ENCODE data around the gene BHMT2.
A peak's percentile ranks its signal among the peaks of the same experiment; 100 is the strongest.

BHMT2 gene, protein sequence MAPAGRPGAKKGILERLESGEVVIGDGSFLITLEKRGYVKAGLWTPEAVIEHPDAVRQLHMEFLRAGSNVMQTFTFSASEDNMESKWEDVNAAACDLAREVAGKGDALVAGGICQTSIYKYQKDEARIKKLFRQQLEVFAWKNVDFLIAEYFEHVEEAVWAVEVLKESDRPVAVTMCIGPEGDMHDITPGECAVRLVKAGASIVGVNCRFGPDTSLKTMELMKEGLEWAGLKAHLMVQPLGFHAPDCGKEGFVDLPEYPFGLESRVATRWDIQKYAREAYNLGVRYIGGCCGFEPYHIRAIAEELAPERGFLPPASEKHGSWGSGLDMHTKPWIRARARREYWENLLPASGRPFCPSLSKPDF

DNA sequence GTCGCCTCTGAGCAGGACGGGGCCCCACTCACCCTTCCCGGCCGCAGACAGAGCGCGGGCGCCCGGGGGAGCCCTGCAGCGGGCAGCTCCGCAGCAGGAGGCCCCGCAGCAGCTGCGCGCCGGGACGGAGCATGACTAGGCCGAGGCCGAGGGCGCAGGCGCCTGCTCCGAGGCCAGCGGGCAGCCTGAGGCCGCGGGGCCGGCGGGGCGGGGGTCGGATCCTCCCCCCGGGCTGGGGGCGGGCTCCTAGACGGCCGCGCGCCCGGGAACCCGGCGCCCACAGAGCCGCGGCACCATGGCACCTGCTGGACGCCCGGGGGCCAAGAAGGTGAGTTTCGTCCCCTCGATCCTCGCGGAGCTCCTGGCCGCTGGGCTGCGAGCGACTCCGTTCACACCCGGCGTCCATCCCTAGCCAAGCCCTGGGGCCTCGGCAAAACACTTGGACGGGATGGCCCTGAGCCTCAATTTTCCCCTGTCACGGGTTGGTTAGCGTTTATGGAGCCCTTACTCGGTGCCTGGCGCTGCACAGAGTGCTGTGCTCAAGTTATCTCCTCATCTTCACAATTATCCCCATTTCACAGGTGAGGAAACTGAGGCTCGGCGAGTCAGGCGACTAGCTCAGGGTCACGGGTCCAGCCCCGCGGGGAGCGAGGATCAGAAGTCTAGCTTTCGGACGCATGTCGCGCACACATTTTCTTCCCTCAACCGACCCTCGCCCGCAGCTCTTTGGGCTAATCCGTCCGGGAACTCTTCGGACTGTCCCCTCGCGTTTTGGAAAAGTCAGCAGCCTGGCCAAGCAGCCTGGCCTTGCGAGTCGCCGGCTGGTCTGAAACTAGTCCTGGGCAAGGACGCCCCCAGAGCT is at the start of gene BHMT2, which contains the start of gene DMGDH:
Gene BHMT2, plus strand, starts transcription at position 280 of the 862 bp plus-strand sequence. Its CDS starts 16 bp downstream, at position 296.
Gene DMGDH, minus strand, starts transcription at position 187 of the 862 bp plus-strand sequence. Its CDS starts 54 bp downstream, at position 133.
- Mint-ChIP-seq H3K36me3 (peaks cover 2% of the 10 kb centered on the region), H3K27ac (no peak within 1 kb of the TSS), H3K9me3 (peaks cover 1% of the 10 kb centered on the region), H3K27me3 (peaks cover 15% of the 10 kb centered on the region), H3K4me3 (no peak within 1 kb of the TSS), H3K4me1 (no peaks in the 10 kb centered on the region)
- ATAC-seq (ENCODE audit: low read depth) (no peak), DNase-seq (ENCODE audit: low spot score in 2 of 2) (no peak)

DNA sequence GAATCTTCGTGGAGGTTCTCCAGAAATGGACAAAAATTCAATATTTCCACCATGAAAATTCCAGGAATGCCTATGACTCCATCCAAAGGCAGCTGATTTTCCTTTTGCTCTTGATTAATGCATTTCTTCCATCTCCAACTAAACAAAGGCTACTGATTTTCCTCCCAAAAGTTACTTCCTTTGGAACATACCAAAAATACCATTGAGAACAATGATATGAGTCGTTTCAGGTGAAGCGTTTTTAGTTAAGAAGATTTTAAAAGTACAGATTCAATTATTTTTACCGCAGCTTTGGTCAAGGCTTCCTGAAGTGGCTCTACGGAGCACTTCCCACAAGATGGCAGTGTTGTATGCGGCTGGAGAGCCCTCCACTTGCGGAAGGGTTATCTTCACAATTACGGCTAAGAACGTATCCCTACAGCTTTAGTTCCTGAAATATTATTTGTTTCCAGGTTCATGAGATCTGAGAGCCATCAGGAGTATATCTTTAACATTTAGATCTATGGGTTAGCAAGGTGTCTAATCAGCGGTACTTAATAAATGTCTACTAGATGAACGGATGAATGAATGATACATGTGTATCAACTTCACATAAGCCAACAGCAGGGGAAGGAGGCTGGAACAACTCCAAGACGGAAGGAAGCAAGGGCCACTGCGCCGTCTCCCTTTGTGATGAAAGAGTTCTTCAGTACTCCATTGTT is 48.6 kb upstream of the BHMT2 start:
- Mint-ChIP-seq H3K9me3 (no peaks in the 10 kb centered on the region), H3K36me3 (no peaks in the 10 kb centered on the region), H3K27ac (no peak overlapping the region), H3K4me1 (peaks cover 10% of the 10 kb centered on the region), H3K4me3 (peak overlapping the region; percentile 21), H3K27me3 (peaks cover 11% of the 10 kb centered on the region)
- ATAC-seq (ENCODE audit: low read depth) (peak; percentile 67), DNase-seq (ENCODE audit: low spot score in 2 of 2) (peak; percentile 10 to 25)

DNA sequence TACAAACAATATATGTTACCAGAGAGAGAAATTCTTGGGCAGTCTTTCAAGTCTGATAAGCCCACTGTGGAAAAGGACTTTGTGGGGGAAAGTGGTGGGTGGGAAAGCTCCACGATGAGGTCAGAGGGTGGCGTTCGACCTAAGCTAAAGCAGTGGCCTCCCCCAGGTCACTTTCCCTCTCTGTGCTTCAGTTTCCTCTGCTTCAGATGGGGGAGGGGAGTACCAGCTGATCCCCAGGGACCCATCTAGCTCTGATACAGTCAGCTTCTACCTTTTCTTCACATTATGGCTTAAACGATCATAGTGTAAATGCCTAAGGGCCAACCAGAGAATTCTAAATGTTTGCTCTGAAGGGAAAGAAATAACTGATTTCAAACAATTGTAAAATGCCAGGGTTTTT is 47.8 kb upstream of the BHMT2 start:
- Mint-ChIP-seq H3K4me1 (peaks cover 10% of the 10 kb centered on the region), H3K4me3 (no peak overlapping the region), H3K9me3 (no peaks in the 10 kb centered on the region), H3K36me3 (no peaks in the 10 kb centered on the region), H3K27ac (no peak overlapping the region), H3K27me3 (peaks cover 11% of the 10 kb centered on the region)
- ATAC-seq (ENCODE audit: low read depth) (no peak), DNase-seq (ENCODE audit: low spot score in 2 of 2) (no peak)

DNA sequence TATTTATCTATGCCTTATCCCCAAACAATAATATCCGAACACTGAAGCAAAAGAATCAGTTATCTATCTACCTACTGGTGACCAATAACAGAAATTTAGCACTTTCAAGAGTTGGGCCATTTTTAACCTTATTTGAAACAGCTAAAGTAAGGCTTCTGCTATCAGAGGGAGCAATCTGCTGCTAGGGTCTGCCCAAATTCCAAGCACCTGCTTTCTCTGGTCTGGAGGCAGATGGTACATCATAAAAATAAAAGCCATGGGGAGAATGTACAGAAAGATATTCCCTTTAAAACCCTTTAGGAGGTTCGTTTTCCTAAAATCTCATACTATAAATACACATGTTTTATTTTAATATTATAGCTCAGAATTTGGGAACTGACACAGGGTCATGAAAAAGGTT is 46.8 kb upstream of the BHMT2 start:
- Mint-ChIP-seq H3K27me3 (peaks cover 13% of the 10 kb centered on the region), H3K27ac (no peak overlapping the region), H3K4me3 (no peak overlapping the region)

DNA sequence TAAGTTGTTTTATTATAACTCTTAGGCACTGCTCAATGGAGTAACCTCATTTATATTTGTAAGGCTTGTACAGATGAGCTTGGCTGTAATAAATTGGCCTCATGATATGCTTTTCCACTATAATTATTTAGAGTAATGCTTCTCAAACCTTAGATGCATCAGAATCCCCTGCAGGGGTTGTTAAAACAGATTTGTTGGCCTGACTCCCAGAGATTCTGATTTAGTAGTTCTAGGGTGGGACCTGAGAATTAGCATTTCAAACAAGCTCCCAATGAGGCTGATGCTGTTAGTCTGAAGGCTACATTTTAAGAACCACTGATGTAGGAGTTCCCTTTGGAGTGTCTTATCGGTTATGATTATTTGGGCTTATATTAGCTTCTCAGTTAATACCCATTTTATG is 46.2 kb upstream of the BHMT2 start:
- Mint-ChIP-seq H3K27ac (no peak overlapping the region), H3K27me3 (peaks cover 13% of the 10 kb centered on the region), H3K4me3 (no peak overlapping the region), H3K36me3 (no peaks in the 10 kb centered on the region), H3K4me1 (peaks cover 10% of the 10 kb centered on the region), H3K9me3 (no peaks in the 10 kb centered on the region)
- DNase-seq (ENCODE audit: low spot score in 2 of 2), result no peak
- ATAC-seq (ENCODE audit: low read depth), result no peak

More for the DNA sequence above, 46.8 kb upstream of the BHMT2 start:
- DNase-seq (ENCODE audit: low spot score in 2 of 2), result no peak
- H3K4me1 Mint-ChIP-seq, result peaks cover 10% of the 10 kb centered on the region
- no peaks in the 10 kb centered on the region for H3K9me3 Mint-ChIP-seq
- no peaks in the 10 kb centered on the region for H3K36me3 Mint-ChIP-seq
- ATAC-seq (ENCODE audit: low read depth), result no peak

DNA sequence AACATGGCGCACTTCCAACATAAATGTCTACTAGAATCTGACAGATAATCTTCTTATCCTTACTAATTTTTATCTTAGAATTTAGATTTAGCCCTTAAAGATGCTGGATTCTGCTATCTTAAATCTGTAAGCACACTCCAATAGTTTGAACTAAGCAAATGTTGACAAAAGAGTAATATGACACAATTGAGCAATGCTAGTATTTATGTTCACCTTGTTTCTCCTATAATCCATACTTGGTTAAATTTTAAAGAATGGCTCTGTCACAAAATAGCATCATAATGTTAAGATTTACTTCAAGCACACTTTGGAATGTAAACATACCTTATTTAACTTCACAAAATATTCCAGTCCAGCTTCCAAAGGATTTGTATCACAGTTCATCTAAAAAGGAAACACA is 45.6 kb upstream of the BHMT2 start:
- Mint-ChIP-seq H3K27me3 (peaks cover 11% of the 10 kb centered on the region), H3K9me3 (no peaks in the 10 kb centered on the region), H3K4me3 (no peak overlapping the region), H3K27ac (no peak overlapping the region), H3K36me3 (no peaks in the 10 kb centered on the region), H3K4me1 (peaks cover 10% of the 10 kb centered on the region)
- ATAC-seq (ENCODE audit: low read depth) (no peak), DNase-seq (ENCODE audit: low spot score in 2 of 2) (no peak)

DNA sequence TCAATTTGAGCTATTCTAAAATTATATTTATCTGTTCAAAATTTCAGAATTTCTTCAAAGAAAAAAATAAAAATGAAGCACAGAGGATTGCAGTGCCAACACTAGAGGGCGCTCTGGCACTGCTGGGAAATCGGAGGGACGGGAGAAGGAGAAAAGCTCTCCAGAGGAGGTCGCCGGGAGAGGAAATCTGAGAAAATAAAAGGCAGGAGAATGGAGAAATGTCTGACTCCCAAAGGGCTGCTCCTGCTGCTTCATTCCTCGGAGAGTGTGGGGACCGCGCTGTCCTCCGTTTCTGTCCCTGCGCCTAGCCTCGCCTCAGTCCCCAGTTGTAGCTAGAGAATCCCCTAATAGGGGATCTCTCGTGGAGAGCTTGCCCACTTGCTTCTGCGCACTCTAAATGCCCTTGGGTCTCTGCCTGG is 44.5 kb upstream of the BHMT2 start:
- Mint-ChIP-seq H3K9me3 (no peaks in the 10 kb centered on the region), H3K4me3 (peak overlapping the region; percentile 71), H3K27ac (no peak overlapping the region), H3K27me3 (peaks cover 11% of the 10 kb centered on the region), H3K4me1 (peaks cover 10% of the 10 kb centered on the region), H3K36me3 (no peaks in the 10 kb centered on the region)
- ATAC-seq (ENCODE audit: low read depth), result no peak
- peak; percentile 12 to 37 for DNase-seq (ENCODE audit: low spot score in 2 of 2)

DNA sequence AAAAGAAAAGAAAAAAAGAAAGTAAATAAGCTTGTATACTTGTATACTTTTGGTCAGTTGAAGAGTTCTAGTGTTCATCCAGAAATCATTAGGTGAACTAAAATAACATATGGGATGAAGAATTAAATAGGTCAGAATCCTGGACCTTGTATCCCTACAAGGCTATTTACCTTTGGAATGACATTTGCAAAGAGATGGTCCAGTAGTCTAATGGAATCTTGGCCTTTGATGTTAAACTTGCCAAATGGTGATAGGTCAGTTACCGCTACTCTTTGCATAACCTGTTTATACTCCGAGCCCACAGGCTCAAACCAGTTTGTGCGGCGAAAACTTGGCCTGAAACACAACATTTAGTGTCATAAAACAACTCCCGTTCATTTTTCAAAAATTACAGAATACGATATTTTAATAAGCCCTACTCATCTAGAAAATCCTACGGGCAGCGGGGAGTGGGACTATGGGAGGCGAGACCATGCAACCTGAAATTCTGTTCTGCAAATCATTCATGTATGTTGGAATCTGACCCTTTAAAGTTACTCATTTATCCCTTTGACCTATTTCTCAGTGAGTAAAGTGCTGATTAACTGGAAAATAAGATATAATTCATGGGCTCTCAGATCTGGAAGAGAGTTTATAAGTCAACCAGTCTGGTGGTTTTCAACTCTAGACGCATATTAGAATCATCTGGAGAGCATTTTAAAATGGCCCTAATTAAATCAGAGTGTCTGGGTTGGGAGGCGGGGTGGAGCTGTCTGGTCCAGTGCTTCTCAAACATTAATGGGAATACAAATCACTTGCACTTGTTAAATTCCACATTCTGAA is 38.7 kb upstream of the BHMT2 start:
- ATAC-seq (ENCODE audit: low read depth) (no peak), DNase-seq (ENCODE audit: low spot score in 2 of 2) (no peak)
- Mint-ChIP-seq H3K27me3 (peaks cover 2% of the 10 kb centered on the region), H3K36me3 (no peaks in the 10 kb centered on the region), H3K4me3 (no peak overlapping the region), H3K9me3 (no peaks in the 10 kb centered on the region), H3K27ac (no peak overlapping the region), H3K4me1 (no peaks in the 10 kb centered on the region)

DNA sequence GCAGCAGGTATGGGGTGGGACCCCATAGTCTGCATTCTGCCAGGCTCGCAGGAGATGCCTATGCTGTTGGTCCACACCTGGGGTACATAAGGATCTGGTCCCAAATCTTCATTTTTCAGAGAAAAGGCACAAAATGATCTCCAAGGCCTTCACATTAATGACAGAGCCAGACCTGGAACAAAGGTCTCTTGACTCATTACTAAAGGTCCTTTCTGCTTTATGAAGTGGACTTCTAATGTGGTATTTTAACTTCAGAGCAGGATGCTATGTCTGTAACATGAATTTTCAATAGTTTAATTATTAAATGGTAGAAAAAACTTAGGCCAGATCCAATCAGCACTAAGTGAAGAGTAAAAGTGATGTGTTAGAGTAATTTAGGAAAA is 38.1 kb upstream of the BHMT2 start:
- no peak overlapping the region for H3K4me3 Mint-ChIP-seq
- no peaks in the 10 kb centered on the region for H3K36me3 Mint-ChIP-seq
- ATAC-seq (ENCODE audit: low read depth) (no peak), DNase-seq (ENCODE audit: low spot score in 2 of 2) (no peak)
- H3K27me3 Mint-ChIP-seq, result peaks cover 2% of the 10 kb centered on the region
- no peak overlapping the region for H3K27ac Mint-ChIP-seq
- no peaks in the 10 kb centered on the region for H3K9me3 Mint-ChIP-seq
- H3K4me1 Mint-ChIP-seq, result no peaks in the 10 kb centered on the region

DNA sequence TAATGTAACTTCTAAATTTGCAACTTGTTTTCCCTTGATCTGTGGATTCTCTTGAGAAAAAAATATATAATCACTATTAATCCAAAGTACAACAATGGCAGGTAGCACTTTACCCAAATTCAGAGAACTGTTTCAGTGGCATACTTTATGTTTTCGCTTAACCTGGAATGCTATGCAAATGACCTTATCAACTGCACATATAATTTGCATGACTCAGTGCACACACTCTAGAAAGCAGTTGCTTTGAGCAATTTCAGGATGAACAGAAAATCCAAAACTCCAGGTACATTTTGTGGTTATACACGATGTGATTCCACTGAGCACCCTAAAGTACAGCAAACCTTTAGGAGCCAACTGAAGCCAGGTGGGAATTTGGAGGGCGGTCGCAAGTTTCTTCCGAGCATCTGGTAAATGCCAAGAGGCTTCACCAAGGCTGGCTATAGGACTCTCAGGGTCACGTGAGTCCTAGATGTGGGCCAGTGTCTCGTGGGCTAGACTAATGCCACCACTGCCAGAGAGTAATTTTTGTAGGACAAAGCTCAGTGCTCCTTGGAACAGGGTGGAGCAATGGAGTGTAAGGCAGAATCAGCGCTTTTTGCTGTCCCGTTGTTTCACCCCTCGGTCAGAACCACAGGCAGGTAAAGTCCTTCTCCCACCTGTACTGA is 37.4 kb upstream of the BHMT2 start:
- no peaks in the 10 kb centered on the region for H3K4me1 Mint-ChIP-seq
- no peaks in the 10 kb centered on the region for H3K36me3 Mint-ChIP-seq
- ATAC-seq (ENCODE audit: low read depth), result no peak
- H3K27me3 Mint-ChIP-seq, result no peaks in the 10 kb centered on the region
- H3K4me3 Mint-ChIP-seq, result no peak overlapping the region
- H3K27ac Mint-ChIP-seq, result no peak overlapping the region
- no peak for DNase-seq (ENCODE audit: low spot score in 2 of 2)
- H3K9me3 Mint-ChIP-seq, result no peaks in the 10 kb centered on the region

DNA sequence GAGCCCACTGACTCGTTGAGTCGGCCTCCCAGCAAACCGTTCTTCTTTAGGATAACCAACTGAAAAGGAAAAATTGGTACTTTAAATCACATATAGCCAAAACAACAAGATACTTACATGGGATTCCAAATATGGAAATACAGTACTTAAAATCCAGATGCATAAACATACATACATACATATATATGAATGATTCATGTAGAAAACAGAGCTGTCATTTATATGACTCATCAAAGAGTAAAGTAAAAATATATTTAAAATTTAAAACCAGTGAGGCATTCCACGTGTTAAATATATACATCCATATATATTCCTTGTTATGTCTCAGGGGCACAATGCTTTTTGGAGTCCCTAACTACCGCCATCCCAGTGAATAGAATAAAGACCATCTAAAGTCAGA is 36.8 kb upstream of the BHMT2 start:
- Mint-ChIP-seq H3K27ac (no peak overlapping the region), H3K4me3 (no peak overlapping the region), H3K27me3 (no peaks in the 10 kb centered on the region), H3K9me3 (no peaks in the 10 kb centered on the region), H3K36me3 (no peaks in the 10 kb centered on the region), H3K4me1 (no peaks in the 10 kb centered on the region)
- DNase-seq (ENCODE audit: low spot score in 2 of 2), result no peak
- ATAC-seq (ENCODE audit: low read depth), result no peak

DNA sequence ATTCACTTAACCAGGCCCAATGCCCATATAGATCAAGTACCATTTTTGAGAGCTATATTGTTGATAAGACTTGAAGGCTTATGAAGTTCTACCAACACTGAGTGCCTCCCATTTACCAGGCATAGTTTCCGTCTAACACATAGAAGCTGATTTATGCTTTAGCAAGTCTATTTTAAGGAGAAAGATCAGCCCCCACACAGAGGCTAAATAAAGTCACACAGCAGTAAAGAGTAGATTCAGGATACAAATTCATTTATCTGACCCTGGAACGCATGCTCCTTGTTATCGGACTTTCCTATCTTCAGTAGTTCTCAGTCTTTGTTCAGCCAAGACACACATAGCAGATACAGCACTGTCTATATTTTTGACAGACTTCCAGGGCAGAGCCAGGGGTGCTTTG is 34.3 kb upstream of the BHMT2 start:
- ATAC-seq (ENCODE audit: low read depth), result no peak
- Mint-ChIP-seq H3K27me3 (no peaks in the 10 kb centered on the region), H3K4me3 (no peak overlapping the region)

DNA sequence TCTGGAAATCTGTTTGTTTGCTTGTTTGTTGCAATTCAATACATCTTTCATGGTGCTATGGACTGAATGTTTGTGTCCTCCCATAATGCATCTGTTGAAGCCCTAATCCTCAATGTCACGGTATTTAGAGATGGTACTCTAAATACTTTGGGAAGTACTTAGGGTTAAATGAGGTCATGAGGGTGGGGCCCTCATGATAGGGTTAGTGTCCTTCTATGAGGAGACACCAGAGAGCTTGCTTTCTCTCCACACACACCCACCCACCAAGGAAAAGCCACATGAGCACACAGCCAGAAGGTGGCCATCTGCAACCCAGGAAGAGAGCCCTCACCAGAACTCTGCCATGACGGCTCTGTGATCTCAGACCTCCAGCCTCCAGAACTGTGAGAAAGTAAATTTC is 32.8 kb upstream of the BHMT2 start:
- no peak for ATAC-seq (ENCODE audit: low read depth)
- Mint-ChIP-seq H3K27ac (no peak overlapping the region), H3K27me3 (no peaks in the 10 kb centered on the region), H3K4me3 (no peak overlapping the region), H3K36me3 (no peaks in the 10 kb centered on the region), H3K4me1 (no peaks in the 10 kb centered on the region), H3K9me3 (no peaks in the 10 kb centered on the region)
- no peak for DNase-seq (ENCODE audit: low spot score in 2 of 2)

More for the DNA sequence above, 34.3 kb upstream of the BHMT2 start:
- Mint-ChIP-seq H3K4me1 (no peaks in the 10 kb centered on the region), H3K36me3 (no peaks in the 10 kb centered on the region), H3K9me3 (no peaks in the 10 kb centered on the region), H3K27ac (no peak overlapping the region)
- DNase-seq (ENCODE audit: low spot score in 2 of 2), result no peak
